Hippocampal formation (tissue), 2 donors: ENCODE measurements around the gene SPATA31E1.
A peak's percentile ranks its signal among the peaks of the same experiment; 100 is the strongest.

Source experiments
- DNase-seq, 2 donors: peaks; one replicate each; lab custom pipeline; 2025; lab: John Stamatoyannopoulos, UW

SPATA31E1 gene

DNA sequence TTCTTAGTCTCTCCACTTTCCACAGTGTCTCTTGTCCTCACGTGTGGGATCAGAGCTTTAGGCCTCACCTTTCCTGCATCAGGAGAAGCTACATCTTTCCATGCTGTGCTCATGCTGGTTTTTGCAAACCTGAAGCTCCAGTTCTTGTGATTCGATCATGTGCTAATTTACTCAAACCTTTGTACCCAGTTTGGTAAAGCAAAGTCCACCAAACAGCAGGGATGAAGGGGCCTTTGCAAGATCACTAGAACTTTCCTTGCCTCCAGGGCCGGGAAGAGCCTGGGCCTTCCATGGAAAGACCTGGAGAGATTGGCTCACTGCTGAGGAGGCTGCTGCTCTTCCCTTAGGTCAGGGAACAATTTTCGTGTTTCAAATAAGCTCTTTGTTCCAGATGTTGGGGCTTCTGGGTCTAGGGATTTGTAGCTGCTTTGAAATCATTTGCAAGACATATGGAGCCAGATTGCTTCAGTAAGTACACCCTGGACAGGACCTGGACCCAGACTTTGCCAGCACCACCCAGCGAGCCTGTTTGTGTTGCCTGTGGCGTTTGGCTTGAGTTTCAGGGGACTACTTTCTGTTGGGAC is 18.7 kb upstream of the SPATA31E1 start:
- no peak for DNase-seq

DNA sequence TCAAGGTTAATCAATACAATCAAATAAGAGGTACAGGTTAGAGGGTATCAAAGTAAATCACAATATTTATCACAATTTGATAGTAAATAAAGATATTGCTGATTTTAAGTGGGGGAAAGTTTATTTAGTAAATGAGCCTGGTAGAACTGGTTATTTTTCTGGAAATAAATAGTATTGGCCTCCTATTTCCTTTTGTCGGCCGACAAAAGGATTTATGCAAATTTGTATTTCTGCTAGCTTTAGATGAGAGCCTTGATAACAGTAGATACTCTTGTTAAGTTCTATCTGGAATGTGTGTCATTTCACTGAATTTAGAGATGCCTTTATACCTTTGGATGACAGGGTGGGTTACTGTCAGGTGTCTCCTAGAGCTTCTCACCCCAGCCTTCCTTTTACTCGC is 17.8 kb upstream of the SPATA31E1 start:
- no peak for DNase-seq

DNA sequence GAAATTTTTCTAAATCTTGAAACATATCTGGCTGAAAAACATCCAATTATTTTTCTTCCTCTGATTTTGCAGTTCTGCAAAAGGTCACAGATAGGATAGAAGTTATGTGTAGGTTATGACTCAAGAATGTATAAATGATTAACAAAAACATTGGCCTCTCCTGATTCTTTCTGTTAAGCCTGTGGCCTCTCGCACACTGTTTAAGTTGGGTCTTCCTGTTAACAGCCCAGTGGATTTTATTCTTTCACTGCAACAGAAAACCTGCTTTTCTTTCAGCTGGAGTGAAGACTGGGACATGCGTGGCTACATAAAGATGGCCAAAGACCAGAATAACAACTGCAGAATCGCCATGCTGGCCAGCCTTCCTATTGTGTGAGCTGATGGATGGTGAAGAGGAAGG is 17.1 kb upstream of the SPATA31E1 start:
- DNase-seq = no peak

DNA sequence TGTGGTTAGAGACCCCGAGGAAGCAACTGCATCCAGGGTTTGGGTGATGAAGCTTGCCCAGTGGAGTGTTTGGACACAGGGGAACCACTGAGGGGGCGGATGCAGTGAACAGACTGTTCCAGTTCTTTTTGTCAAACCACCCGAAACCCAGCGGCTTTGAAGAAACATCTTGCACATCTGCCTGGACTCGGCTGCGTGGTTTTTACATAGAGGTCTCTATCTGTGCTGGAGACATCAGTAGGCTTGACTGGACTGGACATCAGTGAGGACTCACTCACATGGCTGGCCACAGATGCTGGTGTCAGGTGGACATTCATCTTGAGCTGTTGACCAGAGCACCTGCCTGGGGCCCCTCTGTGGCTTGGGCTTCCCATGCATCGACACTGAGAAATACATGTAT is 15.3 kb upstream of the SPATA31E1 start:
- no peak for DNase-seq

DNA sequence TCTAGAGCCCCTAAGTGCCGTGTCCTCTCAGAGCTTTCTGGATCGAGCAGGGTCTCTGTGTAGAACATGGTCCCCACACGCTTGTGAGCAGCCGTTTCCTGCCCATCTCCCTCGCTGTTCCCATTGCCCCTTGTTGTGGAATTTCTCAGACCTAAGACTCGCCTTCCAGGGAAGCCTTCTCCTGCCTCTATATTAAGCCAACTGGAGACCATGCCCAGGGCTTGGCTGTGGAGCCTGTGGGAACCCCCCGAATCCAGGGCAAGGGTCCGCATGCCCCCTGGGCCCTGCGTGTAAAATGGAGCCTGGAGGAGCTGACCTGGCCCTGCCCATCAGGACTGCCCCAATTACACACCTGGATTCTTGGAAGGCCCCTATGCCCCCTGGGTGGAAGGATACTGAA is 14.5 kb upstream of the SPATA31E1 start:
- no peak for DNase-seq

DNA sequence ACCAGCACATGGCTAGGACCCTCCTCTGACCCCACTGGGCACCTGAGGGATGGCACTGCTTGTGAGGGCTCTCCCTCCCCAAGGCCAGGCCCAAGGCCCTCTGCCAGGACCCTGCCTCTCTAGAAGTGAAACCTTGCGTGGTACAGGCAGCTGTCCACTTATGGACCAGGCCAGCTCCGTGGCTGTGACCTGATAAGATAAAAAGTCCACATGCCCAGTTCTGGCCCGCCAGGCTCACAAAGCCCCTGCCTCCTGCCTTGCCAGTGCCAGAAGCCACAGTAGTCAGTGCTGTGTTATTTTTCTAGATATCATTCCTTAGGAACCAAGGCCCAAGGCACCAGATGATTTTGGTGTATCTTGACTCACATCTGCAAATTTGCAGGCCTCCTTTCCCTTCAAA is 14.0 kb upstream of the SPATA31E1 start:
- DNase-seq = no peak

DNA sequence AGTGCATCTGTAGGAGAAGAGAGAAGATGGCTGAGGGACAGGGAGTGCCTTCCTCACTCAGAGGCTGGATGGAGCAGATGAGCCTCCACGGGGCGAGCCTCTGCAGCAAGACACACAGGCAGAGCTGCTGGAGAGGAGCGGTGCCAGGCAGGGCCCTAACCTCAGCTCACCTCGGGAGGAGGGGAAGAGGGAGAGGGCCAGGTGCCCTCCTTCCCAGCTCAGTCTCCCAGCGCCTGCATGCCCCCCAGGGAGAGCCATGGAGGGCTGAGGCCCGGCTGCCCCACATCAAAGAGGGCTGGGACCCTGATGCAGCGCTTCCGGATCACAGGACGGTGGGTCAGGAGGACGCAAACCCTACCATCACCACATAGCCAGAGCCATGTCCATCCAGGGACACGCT is 13.6 kb upstream of the SPATA31E1 start:
- DNase-seq = no peak

DNA sequence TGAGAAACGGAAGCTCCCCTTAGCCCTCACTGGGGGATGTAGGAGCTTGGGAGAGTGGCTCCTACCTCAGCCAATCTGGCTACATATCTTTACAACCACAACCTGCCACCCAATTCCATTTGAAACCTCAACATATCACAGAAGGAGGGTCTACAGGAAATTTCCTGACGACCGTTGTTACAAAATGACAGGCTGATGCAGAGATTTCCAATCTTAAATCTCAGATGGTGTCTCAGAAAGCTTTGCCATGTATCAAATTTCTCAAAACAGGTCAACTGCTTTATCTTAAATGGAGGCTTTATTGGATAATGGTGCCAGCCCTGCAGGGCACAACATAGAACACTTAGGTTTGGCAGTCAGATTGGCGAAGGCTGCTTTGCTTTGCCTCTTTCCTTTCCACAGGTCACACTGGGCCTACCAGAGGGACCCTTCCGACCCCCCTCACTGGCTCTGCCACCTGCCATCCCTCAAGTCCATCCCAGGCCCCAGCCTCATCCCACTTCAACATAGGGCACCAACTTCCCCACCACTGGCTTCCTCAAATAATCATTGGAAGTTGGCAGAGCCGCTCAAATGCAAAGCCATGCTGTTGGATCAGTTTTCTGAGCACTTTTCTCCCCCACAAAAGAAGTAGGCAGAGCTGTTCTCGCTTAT is 11.1 kb upstream of the SPATA31E1 start:
- no peak for DNase-seq

DNA sequence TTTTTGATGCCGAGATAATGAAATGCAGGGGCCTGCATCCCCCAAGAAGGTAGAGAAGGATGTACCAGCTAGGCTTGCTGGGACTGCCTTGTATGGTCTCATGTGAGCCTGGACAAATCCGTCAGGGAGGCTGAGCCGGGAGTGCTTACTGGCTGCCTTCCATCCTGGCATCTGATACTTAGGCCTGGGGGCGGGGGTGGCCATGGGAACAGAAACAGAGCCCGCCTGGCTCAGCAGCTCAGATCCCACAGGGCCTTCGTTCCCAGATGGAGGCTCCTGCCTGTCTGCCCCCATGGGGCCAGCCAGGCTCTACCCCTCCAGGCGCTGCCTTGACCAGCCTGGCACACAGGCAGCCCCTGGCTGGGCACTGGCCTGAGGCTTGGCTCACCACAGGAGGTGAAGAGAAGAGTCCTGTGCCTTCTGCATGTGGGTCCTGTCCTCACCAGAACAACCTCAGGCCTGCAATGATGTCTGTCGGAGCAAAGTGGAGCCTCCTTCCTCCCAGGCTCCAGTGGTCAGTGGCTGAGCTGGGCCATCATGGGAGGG is 10.5 kb upstream of the SPATA31E1 start:
- DNase-seq = peak in 1 of 2 donors; percentile 7

DNA sequence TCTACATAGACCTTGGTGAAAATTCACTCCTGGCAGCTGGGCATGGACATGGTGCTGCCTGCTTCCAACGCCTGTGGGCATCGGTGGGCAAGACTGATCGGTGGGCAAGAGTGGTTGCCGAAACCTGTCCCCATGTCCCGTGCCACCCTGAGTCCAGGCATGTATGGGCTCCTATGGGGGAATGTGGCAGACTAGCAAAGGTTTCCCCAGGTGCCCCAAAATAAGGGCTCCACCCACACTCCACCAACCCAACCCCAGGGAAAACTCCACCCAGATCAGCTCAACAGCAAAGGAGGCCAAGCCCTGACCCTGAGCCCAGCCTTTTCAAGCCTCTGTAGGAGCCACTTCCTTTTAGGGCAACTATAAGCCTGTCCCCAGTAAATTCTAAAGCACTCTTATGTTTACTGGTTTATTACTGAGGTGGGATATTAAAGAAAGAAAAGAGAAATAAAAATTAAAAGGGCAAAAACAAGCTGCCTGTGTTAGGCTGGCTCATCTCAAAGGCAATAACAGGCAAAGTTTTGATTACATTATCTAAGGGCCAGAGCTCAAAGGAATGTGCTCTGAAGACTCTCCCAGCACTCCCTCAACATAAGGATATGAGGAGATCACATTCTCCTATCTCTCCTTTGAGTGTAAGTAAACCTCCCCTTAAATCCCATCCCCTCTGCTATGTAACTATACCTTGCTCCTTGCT is 8.9 kb upstream of the SPATA31E1 start:
- DNase-seq = no peak

DNA sequence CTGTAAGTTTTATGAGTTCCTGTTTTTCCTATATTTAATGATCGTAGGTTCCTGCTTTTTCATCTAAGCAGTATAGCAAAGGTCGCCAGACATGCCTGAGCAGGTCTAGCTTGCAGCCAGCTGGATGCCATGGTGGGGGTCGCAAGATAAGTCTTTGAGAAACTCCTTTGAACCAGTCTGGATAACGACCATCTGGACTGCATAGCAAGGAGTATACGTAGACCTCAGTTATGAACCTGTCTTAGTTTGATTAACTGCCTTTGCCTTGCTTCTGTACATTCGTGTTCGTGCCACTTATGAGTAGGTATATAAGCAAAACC is 8.4 kb upstream of the SPATA31E1 start:
- DNase-seq = no peak

DNA sequence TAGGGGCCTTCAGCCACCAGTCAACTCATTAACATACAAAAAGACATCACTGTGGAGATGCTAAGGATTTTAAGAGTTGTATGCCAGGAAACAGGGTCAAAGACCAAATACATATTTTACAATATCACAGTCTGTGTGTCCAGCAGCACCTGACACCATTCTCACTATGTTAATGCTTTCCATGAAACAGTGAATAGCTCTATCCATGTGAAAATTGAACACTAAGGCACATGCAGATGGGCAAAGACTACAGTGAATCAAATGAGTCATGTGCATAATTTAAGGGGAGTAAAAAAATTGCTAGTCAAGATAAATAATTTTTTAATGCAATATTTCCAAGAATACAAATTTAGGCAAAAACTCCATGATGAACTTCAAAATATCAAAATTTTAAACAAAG is 7.6 kb upstream of the SPATA31E1 start:
- no peak for DNase-seq

DNA sequence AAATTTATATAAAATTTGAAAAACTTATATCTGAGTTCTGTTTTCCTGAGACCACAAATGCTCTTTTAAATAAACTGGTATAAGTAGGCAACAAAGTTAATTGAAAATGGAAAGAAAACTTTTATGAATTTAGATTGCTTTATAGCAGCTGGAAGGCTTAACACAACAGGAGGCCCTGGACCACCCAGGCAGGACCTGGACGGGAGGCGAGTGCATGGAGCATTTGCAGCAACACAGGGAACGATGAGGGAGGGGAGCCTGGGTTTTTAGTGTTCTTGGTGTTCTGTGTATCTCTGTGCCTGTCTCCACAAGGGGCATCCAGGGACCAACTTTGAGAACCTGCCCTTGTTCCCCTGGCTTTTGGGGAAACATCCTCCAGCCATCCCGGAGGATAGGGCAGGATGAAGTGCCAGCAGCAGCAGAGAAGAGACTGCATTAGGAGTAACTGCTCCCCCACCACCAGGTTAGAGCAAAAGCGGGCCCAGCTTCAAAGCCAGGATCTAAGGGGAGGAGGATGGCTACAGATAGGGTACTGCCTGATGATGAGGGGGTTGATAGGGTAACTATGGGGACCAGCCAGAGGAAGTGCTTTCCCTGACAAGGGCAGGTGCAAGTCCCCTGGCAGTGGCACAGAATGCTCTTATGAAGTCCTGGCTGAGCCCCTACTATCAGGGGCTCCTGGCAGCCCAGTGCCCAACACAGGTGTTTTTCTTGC is 6.7 kb upstream of the SPATA31E1 start:
- DNase-seq = no peak

DNA sequence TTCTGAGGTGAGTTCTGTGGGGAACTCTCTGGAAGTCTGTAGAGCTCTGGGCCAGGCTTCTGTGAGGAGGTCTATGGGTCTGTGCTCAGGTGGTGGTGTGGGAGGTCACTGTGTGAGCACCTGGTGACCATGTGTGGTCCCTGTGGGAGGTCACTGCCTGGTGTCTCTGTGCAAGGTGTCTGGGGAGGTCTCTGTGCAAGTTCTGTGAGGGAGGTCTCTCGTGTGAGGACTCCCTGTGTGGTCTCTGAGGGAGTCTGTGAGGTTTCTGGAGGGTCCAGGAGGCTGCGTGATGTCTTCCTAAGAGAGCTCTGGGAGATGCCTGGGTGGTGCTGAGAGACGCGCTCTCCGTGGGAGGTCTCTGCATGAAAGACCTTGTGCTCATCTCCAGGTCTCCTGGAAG is 6.0 kb upstream of the SPATA31E1 start:
- DNase-seq = no peak

DNA sequence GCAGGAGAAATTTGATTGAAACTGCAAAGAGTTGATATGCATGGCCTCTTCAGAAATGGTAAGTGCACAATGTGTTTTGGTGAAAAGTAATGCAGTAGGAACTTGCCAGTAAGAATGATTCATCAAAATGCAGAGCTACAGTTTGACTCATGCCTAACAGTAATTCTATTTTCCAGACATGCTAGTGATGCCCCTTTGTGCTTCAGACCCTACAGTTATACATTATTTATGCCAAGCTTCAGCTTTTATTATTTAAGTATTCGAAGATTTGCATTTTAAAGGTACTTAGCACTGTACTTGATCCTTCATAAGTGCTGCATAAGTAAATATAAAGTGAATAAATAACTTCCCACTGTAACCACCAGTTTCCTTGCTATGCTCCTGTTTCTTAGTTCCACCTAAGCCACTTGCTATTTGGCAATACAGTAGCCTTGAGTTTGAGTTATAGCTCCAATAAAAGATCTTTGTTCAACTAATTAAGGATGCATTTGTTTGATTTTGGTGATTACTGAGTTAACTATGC is 3.6 kb upstream of the SPATA31E1 start:
- DNase-seq = no peak

DNA sequence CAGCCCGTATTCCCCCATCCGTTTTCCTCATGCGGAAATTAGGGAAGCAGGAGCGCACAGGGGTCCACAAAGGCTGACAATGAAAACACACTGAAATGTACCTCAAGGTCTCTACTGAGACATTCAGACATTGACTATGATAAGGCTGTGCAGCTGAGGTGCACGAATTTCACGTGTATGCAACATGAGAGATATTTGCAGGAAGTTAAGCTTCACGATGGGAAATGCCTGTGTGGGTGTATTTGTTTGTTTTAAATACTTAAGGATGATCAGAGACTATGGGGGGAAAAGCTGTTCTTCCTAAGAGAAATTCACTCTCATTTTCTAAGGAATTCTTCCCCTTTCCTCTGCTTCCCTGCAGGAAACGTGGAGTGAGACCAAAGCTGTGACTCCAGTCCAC is 2.6 kb upstream of the SPATA31E1 start:
- DNase-seq = no peak

DNA sequence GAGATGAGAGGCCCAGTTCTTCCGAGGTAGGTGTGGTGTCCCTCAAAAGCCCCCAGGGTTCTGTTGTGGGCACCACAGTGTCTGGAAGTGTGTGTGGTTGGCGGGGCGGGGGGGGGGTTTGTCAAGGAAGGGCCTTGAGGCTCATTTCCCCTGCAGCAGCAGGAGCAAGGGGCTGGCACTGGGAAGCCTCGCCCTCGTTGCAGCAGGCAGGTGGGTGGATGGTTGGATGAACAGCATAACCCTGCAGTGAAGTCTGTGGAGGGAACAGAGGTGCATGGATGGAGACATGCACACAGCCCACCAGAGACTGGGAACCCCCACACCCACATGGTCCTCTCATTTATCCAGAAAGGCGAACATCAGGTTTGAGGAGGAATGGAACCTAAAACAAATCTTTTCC is 2.0 kb upstream of the SPATA31E1 start:
- no peak for DNase-seq

DNA sequence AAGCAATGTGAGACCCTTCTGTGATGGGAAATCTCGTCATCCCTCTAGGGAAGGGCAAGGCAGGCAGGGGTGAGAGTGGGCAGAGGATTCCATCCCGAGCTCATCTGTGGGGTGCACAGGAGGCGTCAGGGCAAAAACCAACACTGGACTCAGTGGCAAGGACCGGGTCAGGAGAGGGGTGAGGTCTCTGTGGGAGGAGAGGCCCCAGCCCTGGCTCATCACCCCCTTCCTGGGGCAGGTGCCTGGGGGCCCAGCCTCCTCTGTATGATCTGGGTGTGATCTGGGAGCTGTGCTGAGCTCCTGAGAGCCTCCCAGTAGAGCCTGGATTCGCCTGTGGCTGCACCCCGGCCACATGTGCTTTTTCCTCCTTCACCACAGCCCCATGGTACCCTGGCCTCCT is 597 bp downstream of the SPATA31E1 start:
- no peak for DNase-seq

DNA sequence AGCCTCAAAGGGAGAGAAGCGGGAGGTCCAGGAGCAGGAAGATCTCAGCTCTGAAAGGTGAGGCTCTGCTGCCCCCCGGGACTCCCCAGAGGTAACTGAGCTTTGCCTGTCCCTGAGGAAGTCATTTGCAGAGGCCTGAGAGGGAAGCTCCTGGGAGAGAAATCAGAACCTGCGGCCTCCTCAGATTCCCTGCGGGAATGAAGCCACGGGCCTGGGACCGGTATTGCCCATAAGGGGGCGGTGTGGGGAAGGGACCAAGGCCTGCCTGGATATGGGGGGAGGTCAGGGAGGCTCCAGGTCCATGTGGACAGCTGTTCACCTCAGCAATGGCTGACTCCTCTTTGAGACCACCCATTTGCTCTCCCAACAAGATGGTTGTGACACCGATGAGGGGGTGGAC is 1.3 kb downstream of the SPATA31E1 start:
- DNase-seq = no peak

DNA sequence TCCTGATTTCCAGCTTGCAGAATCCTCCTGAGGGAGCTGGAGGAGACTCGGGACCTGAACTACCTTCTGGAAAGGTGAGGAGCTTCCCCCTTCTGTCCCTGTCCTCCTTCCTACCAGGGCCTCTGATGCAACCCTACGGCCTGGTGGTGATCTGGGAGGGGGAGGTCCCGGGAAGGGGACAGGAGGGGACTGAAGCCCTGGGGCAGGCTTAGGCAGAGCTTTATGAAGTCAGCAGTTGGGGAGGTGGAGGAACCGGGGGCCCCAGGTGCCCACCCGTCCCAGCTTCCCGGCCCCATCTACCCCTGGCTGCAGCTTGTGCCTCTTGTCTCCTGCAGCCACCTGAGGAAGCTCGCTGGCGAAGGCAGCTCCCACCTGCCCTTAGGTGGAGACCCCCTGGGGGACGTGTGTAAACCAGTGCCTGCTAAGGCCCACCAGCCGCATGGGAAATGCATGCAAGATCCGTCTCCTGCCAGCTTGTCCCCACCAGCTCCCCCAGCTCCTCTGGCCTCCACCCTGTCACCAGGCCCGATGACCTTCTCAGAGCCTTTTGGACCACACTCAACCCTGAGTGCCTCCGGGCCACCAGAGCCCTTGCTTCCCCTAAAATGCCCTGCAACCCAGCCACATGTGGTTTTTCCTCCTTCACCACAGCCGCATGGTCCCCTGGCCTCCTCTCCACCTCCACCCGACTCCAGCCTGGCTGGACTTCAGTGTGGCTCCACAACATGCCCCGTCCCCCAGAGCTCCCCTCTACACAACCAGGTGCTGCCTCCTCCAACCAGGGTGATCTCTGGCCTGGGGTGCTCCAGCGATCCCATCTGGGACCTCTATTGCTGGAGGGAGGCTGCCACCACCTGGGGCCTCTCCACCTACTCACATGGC is 2.1 kb downstream of the SPATA31E1 start:
- DNase-seq = no peak

DNA sequence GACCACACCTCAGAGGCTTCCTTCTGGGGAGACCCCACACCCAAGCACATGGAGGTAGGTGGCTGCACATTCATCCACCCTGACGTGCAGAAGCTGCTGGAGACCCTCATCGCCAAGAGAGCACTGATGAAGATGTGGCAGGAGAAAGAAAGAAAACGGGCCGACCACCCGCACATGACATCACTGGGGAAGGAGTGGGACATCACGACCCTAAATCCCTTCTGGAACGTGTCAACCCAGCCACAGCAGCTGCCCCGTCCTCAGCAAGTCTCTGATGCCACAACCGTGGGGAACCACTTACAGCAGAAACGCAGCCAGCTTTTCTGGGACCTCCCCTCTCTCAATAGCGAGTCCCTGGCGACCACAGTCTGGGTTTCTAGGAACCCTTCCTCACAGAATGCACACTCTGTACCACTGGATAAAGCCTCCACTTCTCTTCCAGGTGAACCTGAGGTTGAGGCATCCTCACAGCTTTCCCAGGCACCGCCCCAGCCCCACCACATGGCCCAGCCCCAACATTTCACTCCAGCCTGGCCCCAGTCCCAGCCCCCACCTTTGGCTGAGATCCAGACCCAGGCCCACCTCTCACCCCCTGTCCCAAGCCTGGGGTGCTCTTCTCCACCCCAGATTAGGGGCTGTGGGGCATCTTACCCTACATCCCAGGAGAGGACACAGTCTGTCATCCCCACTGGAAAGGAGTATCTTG is 3.0 kb downstream of the SPATA31E1 start:
- DNase-seq = no peak
